ENCODE measurements around the gene ETV6.

- no peak for TF ChIP-seq CTCF (IDR thresholded peaks at IDR 0.05)
- no peak for TF ChIP-seq POLR2A (IDR thresholded peaks at IDR 0.05)
Observed at GRCh38 chr12:11761869-11762567, 112.5 kb downstream of the ETV6 start.

Measured in testis (tissue), 2 donors.